AG09309 (cell line): Measurements from ENCODE around the gene MKRN2.

Source experiments
- DNase-seq: peaks from one replicate; pipeline ENCODE4 v3.0.0-alpha.2; 2010; ENCODE audit warnings: low read depth
- H3K4me3 ChIP-seq: 2 replicates; pipeline ENCODE4 v1.5.1; 2011; ENCODE audit warnings: mild to moderate bottlenecking, low read depth, low read length, moderate library complexity; ENCODE audit not compliant: control insufficient read depth
- TF ChIP-seq, protein P1 (sequence below): IDR thresholded peaks from 2 replicates; pipeline ENCODE4 v1.5.1; 2011; ENCODE audit warnings: mild to moderate bottlenecking, low read depth, low read length, inconsistent platforms; ENCODE audit not compliant: insufficient read depth, control insufficient read depth; ENCODE audit errors: missing control alignments

The MKRN2 gene

DNA sequence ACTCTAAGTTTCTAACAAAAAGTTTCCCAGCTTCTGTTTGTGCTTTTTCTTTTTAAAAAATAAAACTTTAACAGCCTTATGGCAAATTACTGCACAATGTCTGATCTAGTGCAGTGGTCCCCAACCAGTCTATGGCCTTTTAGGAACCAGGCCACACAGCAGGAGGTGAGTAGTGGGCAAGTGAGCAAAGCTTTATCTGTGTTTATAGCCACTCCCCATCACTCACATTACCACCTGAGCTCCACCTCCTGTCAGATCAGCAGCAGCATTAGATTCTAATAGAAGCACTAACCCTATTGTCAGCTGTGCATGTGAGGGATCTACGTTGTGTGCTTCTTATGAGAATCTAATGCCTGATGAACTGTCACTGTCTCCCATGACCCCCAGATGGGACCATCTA lies 5.6 kb downstream of the MKRN2 start:
- DNase-seq = no peak
- TF ChIP-seq, protein P1, sequence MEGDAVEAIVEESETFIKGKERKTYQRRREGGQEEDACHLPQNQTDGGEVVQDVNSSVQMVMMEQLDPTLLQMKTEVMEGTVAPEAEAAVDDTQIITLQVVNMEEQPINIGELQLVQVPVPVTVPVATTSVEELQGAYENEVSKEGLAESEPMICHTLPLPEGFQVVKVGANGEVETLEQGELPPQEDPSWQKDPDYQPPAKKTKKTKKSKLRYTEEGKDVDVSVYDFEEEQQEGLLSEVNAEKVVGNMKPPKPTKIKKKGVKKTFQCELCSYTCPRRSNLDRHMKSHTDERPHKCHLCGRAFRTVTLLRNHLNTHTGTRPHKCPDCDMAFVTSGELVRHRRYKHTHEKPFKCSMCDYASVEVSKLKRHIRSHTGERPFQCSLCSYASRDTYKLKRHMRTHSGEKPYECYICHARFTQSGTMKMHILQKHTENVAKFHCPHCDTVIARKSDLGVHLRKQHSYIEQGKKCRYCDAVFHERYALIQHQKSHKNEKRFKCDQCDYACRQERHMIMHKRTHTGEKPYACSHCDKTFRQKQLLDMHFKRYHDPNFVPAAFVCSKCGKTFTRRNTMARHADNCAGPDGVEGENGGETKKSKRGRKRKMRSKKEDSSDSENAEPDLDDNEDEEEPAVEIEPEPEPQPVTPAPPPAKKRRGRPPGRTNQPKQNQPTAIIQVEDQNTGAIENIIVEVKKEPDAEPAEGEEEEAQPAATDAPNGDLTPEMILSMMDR = no peak
- no peak overlapping the region for H3K4me3 ChIP-seq

DNA sequence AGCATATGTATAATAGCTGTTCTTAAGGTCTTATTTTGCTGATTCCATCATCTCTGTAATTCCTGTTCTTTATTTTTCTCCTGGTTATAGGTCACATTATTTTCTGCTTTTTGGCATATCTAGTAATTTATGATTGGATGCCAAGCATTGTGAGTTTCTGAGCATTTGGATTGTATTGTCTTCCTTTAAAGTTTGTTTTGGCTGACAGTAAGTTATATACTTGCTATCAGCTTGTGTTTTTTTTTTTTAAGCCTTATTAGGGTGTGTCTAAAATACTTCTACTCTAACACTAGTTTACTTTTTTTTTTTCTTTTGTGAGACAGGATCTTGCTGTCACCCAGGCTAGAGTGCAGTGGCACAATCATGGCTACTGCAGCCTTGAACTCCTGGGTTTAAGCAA lies 10.1 kb downstream of the MKRN2 start:
- no peak overlapping the region for H3K4me3 ChIP-seq
- no peak for DNase-seq
- TF ChIP-seq, protein P1 = no peak

DNA sequence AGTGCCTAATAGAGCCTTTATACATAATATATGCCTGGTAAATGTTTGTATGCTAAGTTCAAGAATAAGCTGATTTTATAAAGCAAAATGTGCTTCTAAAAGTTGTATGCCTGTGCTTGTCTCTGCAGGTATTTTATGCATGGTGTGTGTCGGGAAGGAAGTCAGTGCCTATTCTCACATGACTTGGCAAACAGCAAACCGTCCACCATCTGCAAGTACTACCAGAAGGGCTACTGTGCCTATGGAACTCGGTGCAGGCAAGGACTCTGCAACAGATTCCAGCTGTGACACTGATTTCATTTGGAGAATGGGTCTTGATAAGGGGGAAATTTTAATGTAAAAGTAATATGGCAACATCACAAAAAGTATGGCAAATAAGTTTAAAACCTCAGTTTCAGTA lies 11.9 kb downstream of the MKRN2 start:
- TF ChIP-seq, protein P1 = no peak
- no peak overlapping the region for H3K4me3 ChIP-seq
- no peak for DNase-seq

DNA sequence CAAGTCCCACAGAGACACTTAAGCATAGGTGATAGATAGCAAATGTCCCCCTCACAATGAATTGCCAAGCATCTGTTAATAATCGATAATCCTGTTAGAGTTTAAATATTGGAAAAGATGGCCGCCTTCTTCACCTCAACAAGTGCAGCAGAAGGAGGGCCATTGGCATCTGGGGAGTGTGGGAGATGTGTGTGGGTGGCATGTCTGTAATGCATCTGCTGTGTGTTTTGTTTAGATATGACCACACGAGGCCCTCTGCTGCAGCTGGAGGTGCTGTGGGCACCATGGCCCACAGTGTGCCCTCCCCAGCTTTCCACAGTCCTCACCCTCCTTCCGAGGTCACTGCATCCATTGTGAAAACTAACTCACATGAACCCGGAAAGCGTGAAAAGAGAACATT lies 12.9 kb downstream of the MKRN2 start:
- no peak overlapping the region for H3K4me3 ChIP-seq
- no peak for DNase-seq
- TF ChIP-seq, protein P1 = no peak

DNA sequence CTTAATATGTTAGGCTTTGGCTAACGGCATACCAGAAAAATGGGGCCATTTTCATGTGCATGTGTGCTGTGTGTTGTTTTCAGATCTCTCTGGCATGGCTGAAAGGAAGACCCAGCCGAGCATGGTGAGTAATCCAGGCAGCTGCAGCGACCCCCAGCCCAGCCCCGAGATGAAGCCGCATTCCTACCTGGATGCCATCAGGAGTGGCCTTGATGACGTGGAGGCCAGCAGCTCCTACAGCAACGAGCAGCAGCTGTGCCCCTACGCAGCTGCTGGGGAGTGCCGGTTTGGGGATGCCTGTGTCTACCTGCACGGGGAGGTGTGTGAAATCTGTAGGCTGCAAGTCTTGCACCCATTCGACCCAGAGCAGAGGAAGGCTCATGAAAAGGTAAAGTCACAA lies 15.1 kb downstream of the MKRN2 start:
- TF ChIP-seq, protein P1 = no peak
- H3K4me3 ChIP-seq = no peak overlapping the region
- no peak for DNase-seq

DNA sequence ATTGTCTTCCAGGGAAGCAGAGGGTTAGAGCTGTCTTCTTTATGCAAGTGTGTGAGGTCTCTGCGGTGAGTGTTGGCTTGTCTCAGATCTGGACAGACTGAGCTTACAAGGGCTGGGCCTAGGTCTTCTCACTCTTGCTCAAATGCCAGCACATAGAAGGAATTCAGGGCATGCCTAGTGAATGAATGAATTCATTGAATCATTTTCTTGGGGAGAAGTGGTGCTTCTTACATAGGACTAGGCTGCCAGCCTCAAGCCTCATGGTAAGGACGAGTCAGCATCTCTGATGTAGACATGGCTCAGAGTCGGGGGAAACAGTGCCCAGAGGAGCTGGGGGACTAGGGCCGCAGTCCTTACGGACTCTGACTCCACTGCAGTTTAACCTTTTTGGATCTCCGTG lies 17.2 kb downstream of the MKRN2 start:
- TF ChIP-seq, protein P1 = no peak
- H3K4me3 ChIP-seq = no peak overlapping the region

DNA sequence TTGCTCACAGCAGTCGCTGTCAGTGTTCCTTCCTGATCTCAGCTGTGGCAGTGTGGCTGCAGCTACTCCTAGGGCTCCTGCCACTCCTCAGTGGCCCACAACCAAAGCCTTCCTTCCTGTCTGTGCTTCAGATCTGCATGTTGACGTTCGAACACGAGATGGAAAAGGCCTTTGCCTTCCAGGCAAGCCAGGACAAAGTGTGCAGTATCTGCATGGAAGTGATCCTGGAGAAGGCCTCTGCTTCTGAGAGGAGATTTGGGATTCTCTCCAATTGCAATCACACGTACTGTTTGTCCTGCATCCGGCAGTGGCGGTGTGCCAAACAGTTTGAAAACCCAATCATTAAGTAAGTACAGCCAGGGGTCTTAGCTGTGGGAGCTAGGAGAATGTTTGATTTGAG lies 17.8 kb downstream of the MKRN2 start:
- no peak for DNase-seq
- TF ChIP-seq, protein P1 = no peak
- H3K4me3 ChIP-seq = no peak overlapping the region

More for the DNA sequence above, 17.2 kb downstream of the MKRN2 start:
- no peak for DNase-seq
